Heart left ventricle (tissue), 16 donors: Measurements from ENCODE around the gene SLCO3A1. TPM values are rescaled to one million over a fixed set of nuclear protein-coding genes. Genes with fewer than 3 reads are reported as not detected.

Source experiments
- ATAC-seq, 4 donors: fragments of 200-7000 bp; cut with Tn5 transposase; one replicate each; pipeline ENCODE4 v1.9.1; 2020 to 2022; ENCODE audit warnings: moderate library complexity in 4 of 4, mild to moderate bottlenecking in 3 of 4, moderate number of reproducible peaks in 1 of 4
- DNase-seq, 5 donors: peaks; one replicate each; pipeline ENCODE4 v3.0.0-alpha.2; 2020
- H3K27ac ChIP-seq, 12 donors: fragments of 200-600 bp; sonication (generic) in 4 of 12; one replicate each; pipeline versions ENCODE4 v1.5.0 to v1.8.0; 2016 to 2022; ENCODE audit warnings: mild to moderate bottlenecking in 2 of 12
- H3K27me3 ChIP-seq, 9 donors: fragments of 200-600 bp; sonication (generic) in 2 of 9; one replicate each; pipeline versions ENCODE4 v1.5.1 to v1.8.0; 2016 to 2022; ENCODE audit warnings: mild to moderate bottlenecking in 3 of 9
- H3K36me3 ChIP-seq, 9 donors: fragments of 200-600 bp; sonication (generic) in 2 of 9; one replicate each; pipeline versions ENCODE4 v1.5.0 to v1.8.0; 2018 to 2022; ENCODE audit warnings: mild to moderate bottlenecking in 2 of 9
- H3K4me1 ChIP-seq, 12 donors: fragments of 200-600 bp; sonication (generic) in 4 of 12; one replicate each; pipeline versions ENCODE4 v1.5.0 to v1.8.0; 2016 to 2022; ENCODE audit warnings: mild to moderate bottlenecking in 3 of 12
- H3K4me3 ChIP-seq, 12 donors: fragments of 200-600 bp; sonication (generic) in 4 of 12; one replicate each; pipeline versions ENCODE4 v1.5.0 to v1.8.0; 2017 to 2022; ENCODE audit warnings: mild to moderate bottlenecking in 9 of 12, moderate library complexity in 4 of 12
- H3K9me3 ChIP-seq, 12 donors: fragments of 200-600 bp; sonication (generic) in 4 of 12; one replicate each; pipeline versions ENCODE4 v1.5.0 to v1.8.0; 2016 to 2022; ENCODE audit warnings: mild to moderate bottlenecking in 1 of 12
- CTCF ChIP-seq, 12 donors: fragments of 200-600 bp; sonication (generic) in 4 of 12; IDR thresholded peaks; one replicate each; pipeline versions ENCODE4 v1.5.0 to v1.8.0; 2018 to 2022; ENCODE audit warnings: antibody characterized with exemption in 12 of 12, mild to moderate bottlenecking in 5 of 12
- POLR2A ChIP-seq, 2 donors: fragments of 450-650 bp; IDR thresholded peaks; one replicate each; pipeline ENCODE4 v1.6.1; 2017; ENCODE audit warnings: antibody characterized with exemption in 2 of 2, mild to moderate bottlenecking in 2 of 2, moderate library complexity in 2 of 2
- WGBS, 4 donors: extraction: QIAGEN DNeasy Blood & Tissue Kit in 2 of 4; methylation state at CpG; one replicate each; pipeline versions ENCODE4 v1.1.5 to v1.1.7; 2013 to 2018; 5-methylcytosine and 5-hydroxymethylcytosine counted together
- intact Hi-C, 10 donors: fragments of 100-400 bp; cut with DNase I; formaldehyde crosslinking; loops; one replicate each; pipeline versions ENCODE4 v1.11.1 to v1.14.2; 2022
- polyA plus RNA-seq, 2 donors: library from polyadenylated mRNA; stranded (reverse); fragments of 200-250 nt; gene quantifications; one replicate each; pipeline ENCODE4 v1.2.3, GENCODE V29; 2013
- total RNA-seq, 9 donors: library from RNA; depleted of rRNA in 2 of 9; stranded (reverse); fragments of >200 nt in 2 of 9; fragmentation: NEBNext Ultra II Directional in 3 of 9; extraction: Animal tissue kit (Norgen Biotek cat#: 25700) in 3 of 9; gene quantifications; one replicate each; pipeline versions ENCODE4 v1.1.0 to v1.2.4, GENCODE V29; 2016 to 2023
- donor health status: ischemic (EF 13 %, LVEDD 7.1; RV severe dilation, severe dysfunction).
- donor health status: healthy with polysubstance abuse.
- donor health status: DM: no; HTN: yes; CAD: no.
- donor health status: DM: no; HTN: no; CAD: no.
- donor health status: ischemic (EF 25% LVEDD 6.9; RV normal size, moderate dysfunction).
- donor health status: ischemic (EF 25% LVEDD 5.7; RV mildly dilated, moderate dysfunction).
- donor health status: healthy.
- donor health status: DM: yes; HTN: yes; CAD: no.
- donor health status: ischemic (EF 35%, LVEDD 5.7; RV mildly dilated, moderate dysfunction).
- donor health status: nonischemic (EF 11% LVEDD 7.7; RV severe dilation, severe dysfunction).
- donor health status: DM: yes; HTN: yes; CAD: no.
- donor health status: PGD.
- donor health status: ischemic (EF 29% LVEDD 5.4; RV normal size, mild dysfunction).
- donor health status: nonischemic (EF 23%, LVEDD 6.1; RV moderate dilation, normal function).

Gene SLCO3A1
- total and polyA plus RNA-seq, 11 donors, result 26.3 to 64.2 (median 50.2) TPM

GRCh38 chr15:92153620-92154019, 300.1 kb downstream of the SLCO3A1 start:
- H3K27ac ChIP-seq, result no peak overlapping the region
- ATAC-seq (no peak), DNase-seq (no peak)
- peaks cover 0 to 87% (median 78%) of the 10 kb centered on the region in 9 donors for H3K36me3 ChIP-seq
- WGBS, 4 donors, result 76 to 98% (median 90%) methylated on average over 3 of the region's 3 CpGs
- no peak overlapping the region for H3K4me3 ChIP-seq
- H3K9me3 ChIP-seq, result no peaks in the 10 kb centered on the region
- TF ChIP-seq CTCF (IDR thresholded peaks at IDR 0.05) (no peak), POLR2A (IDR thresholded peaks at IDR 0.05) (no peak)
- H3K4me1 ChIP-seq, result no peaks in the 10 kb centered on the region
- no peaks in the 10 kb centered on the region for H3K27me3 ChIP-seq
- intact Hi-C loops, result no loop called here

DNA sequence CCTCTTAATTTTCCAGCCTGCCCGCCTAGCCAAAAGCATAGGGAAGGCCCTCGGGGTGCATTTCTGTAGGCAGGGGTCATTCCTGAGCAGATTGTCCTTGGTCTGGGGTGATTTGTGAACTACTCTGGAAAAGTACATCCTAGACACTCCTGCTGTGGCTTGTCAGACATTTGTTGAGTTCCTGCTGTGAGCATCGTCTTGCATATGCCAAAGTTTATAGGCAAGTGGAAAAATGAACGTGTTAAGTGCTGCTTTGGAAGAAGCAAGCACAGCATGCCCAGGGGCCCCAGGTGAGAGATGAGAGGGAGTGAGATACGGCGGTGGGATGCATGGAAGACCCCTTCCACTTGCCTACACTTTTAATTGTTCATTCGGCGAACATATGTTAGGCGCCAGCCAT, 302.4 kb downstream of the SLCO3A1 start:
- Histone ChIP-seq H3K27me3 (no peaks in the 10 kb centered on the region), H3K4me1 (peaks cover 0 to 11% (median 0%) of the 10 kb centered on the region in 12 donors), H3K4me3 (no peak overlapping the region), H3K9me3 (no peaks in the 10 kb centered on the region), H3K27ac (no peak overlapping the region), H3K36me3 (peaks cover 0 to 68% (median 57%) of the 10 kb centered on the region in 9 donors)
- intact Hi-C loops, result no loop called here
- ATAC-seq, result no peak
- 87 to 94% (median 89%) methylated on average over 9 of the region's 9 CpGs for WGBS, 4 donors
- no peak for TF ChIP-seq CTCF (IDR thresholded peaks at IDR 0.05)
- TF ChIP-seq POLR2A (IDR thresholded peaks at IDR 0.05), result no peak
- DNase-seq, result no peak

GRCh38 chr15:92157666-92158298, 304.3 kb downstream of the SLCO3A1 start:
- Histone ChIP-seq H3K9me3 (no peaks in the 10 kb centered on the region), H3K4me1 (peaks cover 0 to 11% (median 0%) of the 10 kb centered on the region in 12 donors), H3K27me3 (no peaks in the 10 kb centered on the region), H3K36me3 (peaks cover 0 to 58% (median 38%) of the 10 kb centered on the region in 9 donors), H3K27ac (no peak overlapping the region), H3K4me3 (no peak overlapping the region)
- TF ChIP-seq POLR2A (IDR thresholded peaks at IDR 0.05) (no peak), CTCF (IDR thresholded peaks at IDR 0.05) (no peak)
- intact Hi-C loops, result no loop called here
- 92 to 94% (median 93%) methylated on average over 10 of the region's 10 CpGs for WGBS, 4 donors
- ATAC-seq (no peak), DNase-seq (no peak)

DNA sequence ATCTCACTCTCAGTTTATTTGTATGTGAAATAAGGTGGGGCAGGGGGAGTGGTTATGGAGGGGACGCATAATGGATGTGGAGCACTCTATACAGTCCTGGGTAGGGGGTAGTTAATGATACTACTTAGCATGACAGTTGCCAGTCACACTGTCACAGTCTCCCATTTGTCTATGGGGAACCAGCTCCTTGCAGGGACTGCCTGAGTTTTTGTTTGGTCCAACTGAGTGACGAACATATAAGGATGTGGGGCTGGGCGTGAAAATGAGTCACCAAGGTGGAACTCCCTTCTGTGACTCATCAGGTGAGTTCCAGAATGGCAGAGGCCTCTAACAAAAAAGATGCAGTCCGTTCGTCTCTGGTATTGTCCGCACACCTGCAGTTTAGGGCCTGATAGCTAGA, 304.9 kb downstream of the SLCO3A1 start:
- peaks cover 0 to 58% (median 37%) of the 10 kb centered on the region in 9 donors for H3K36me3 ChIP-seq
- TF ChIP-seq POLR2A (IDR thresholded peaks at IDR 0.05) (no peak), CTCF (IDR thresholded peaks at IDR 0.05) (no peak)
- intact Hi-C loops, result no loop called here
- H3K4me1 ChIP-seq, result peaks cover 0 to 11% (median 0%) of the 10 kb centered on the region in 12 donors
- H3K4me3 ChIP-seq, result no peak overlapping the region
- DNase-seq (no peak), ATAC-seq (peak in 1 of 4 donors; percentile 16)
- 85 to 96% (median 93%) methylated on average over 6 of the region's 6 CpGs for WGBS, 4 donors
- H3K27me3 ChIP-seq, result no peaks in the 10 kb centered on the region
- H3K9me3 ChIP-seq, result no peaks in the 10 kb centered on the region
- H3K27ac ChIP-seq, result no peak overlapping the region
